Smooth muscle cell (in vitro differentiated cells): ENCODE measurements around the gene SHROOM2. TPM values are rescaled to one million over a fixed set of nuclear protein-coding genes. Genes with fewer than 3 reads are reported as not detected.

ENCODE experiments used
- DNase-seq: peaks from one replicate; lab custom pipeline; 2025; ENCODE audit not compliant: unreplicated experiment; lab: John Stamatoyannopoulos, UW
- H2AFZ ChIP-seq: fragments of 200-600 bp; sonication (generic); 2 replicates; pipeline ENCODE4 v1.6.0; 2016; ENCODE audit warnings: antibody characterized with exemption, low read depth, mild to moderate bottlenecking
- H3F3A ChIP-seq: fragments of 200-600 bp; sonication (generic); 2 replicates; pipeline ENCODE4 v1.6.0; 2017; ENCODE audit warnings: antibody characterized with exemption, low read depth
- H3K27ac ChIP-seq: fragments of 200-600 bp; sonication (generic); 2 replicates; pipeline ENCODE4 v1.5.1; 2016; ENCODE audit warnings: low read depth, mild to moderate bottlenecking
- H3K27me3 ChIP-seq: fragments of 200-600 bp; sonication (generic); 2 replicates; pipeline ENCODE4 v1.6.1; 2016; ENCODE audit warnings: low read depth, mild to moderate bottlenecking
- H3K36me3 ChIP-seq: fragments of 200-600 bp; sonication (generic); 2 replicates; pipeline ENCODE4 v1.5.1; 2016; ENCODE audit warnings: low read depth
- H3K4me1 ChIP-seq: fragments of 200-600 bp; sonication (generic); 2 replicates; pipeline ENCODE4 v1.5.1; 2016; ENCODE audit warnings: low read depth
- H3K4me2 ChIP-seq: fragments of 200-600 bp; sonication (generic); 2 replicates; pipeline ENCODE4 v1.6.0; 2016; ENCODE audit warnings: mild to moderate bottlenecking
- H3K4me3 ChIP-seq: fragments of 200-600 bp; sonication (generic); 2 replicates; pipeline ENCODE4 v1.5.1; 2016; ENCODE audit warnings: mild to moderate bottlenecking
- H3K79me2 ChIP-seq: fragments of 200-600 bp; sonication (generic); 2 replicates; pipeline ENCODE4 v1.6.0; 2016; ENCODE audit warnings: low read depth, mild to moderate bottlenecking
- H3K9ac ChIP-seq: fragments of 200-600 bp; sonication (generic); 2 replicates; pipeline ENCODE4 v1.6.0; 2016; ENCODE audit warnings: low read depth
- H3K9me3 ChIP-seq: fragments of 200-600 bp; sonication (generic); replicated peaks from 2 replicates; pipeline ENCODE4 v1.5.1; 2016; ENCODE audit warnings: low read depth
- H4K20me1 ChIP-seq: fragments of 200-600 bp; sonication (generic); 2 replicates; pipeline ENCODE4 v1.6.0; 2016; ENCODE audit warnings: low read depth
- WGBS: methylation state at CpG from one replicate; pipeline ENCODE4 v1.1.7; 2016; ENCODE audit warnings: low lambda C conversion rate; 5-methylcytosine and 5-hydroxymethylcytosine counted together
- polyA plus RNA-seq: library from polyadenylated mRNA; unstranded; fragments of >200 nt; fragmentation: Nextera tagmentation; extraction: Ambion mirVana; gene quantifications from 2 replicates; pipeline ENCODE4 v1.2.1, GENCODE V29; 2016
- total RNA-seq: library from RNA; depleted of rRNA; stranded (reverse); fragments of >200 nt; gene quantifications from 2 replicates; pipeline ENCODE4 v1.2.3, GENCODE V29; 2014
- TF ChIP-seq, protein P1 (sequence below): fragments of 200-600 bp; sonication (generic); IDR thresholded peaks from 2 replicates; pipeline ENCODE4 v1.5.1; 2017; ENCODE audit warnings: borderline replicate concordance, mild to moderate bottlenecking, antibody characterized with exemption; ENCODE audit not compliant: insufficient read depth, poor library complexity, severe bottlenecking

Gene SHROOM2
- total and polyA plus RNA-seq, 2 experiments from 2014 or later, result 5.5 to 8.9 TPM

DNA sequence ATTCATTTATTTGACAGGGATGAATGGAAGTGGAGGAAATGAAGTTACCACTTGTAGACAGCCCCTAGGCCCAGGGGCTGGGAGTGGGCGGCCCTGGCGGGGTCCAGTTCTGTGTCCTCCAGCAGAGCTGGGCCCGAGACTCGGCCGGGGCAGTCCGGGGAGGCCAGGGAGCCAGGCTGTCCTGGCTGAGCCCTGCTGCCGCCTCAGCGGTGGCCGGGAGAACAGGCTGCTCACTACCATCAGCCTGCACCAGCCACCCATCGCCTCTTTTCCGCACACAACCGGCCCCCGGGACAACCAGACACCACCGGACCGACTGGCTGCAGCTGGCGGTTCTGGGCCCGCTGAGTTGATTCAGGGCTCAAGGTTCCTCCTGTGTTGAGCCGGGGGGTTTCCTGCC is 206.5 kb downstream of the SHROOM2 start:
- no peaks in the 10 kb centered on the region for H4K20me1 ChIP-seq
- DNase-seq, result no peak
- no peak overlapping the region for H2AFZ ChIP-seq
- H3K4me3 ChIP-seq, result no peak overlapping the region
- H3K36me3 ChIP-seq, result no peaks in the 10 kb centered on the region
- H3F3A ChIP-seq, result no peaks in the 10 kb centered on the region
- H3K9ac ChIP-seq, result no peak overlapping the region
- H3K4me1 ChIP-seq, result no peaks in the 10 kb centered on the region
- no peak overlapping the region for H3K4me2 ChIP-seq
- TF ChIP-seq, protein P1, sequence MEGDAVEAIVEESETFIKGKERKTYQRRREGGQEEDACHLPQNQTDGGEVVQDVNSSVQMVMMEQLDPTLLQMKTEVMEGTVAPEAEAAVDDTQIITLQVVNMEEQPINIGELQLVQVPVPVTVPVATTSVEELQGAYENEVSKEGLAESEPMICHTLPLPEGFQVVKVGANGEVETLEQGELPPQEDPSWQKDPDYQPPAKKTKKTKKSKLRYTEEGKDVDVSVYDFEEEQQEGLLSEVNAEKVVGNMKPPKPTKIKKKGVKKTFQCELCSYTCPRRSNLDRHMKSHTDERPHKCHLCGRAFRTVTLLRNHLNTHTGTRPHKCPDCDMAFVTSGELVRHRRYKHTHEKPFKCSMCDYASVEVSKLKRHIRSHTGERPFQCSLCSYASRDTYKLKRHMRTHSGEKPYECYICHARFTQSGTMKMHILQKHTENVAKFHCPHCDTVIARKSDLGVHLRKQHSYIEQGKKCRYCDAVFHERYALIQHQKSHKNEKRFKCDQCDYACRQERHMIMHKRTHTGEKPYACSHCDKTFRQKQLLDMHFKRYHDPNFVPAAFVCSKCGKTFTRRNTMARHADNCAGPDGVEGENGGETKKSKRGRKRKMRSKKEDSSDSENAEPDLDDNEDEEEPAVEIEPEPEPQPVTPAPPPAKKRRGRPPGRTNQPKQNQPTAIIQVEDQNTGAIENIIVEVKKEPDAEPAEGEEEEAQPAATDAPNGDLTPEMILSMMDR, result no peak
- H3K9me3 ChIP-seq, result no peaks in the 10 kb centered on the region
- H3K27me3 ChIP-seq, result no peaks in the 10 kb centered on the region
- no peak overlapping the region for H3K27ac ChIP-seq
- 94% methylated on average over 18 of the region's 18 CpGs for WGBS
- no peaks in the 10 kb centered on the region for H3K79me2 ChIP-seq

DNA sequence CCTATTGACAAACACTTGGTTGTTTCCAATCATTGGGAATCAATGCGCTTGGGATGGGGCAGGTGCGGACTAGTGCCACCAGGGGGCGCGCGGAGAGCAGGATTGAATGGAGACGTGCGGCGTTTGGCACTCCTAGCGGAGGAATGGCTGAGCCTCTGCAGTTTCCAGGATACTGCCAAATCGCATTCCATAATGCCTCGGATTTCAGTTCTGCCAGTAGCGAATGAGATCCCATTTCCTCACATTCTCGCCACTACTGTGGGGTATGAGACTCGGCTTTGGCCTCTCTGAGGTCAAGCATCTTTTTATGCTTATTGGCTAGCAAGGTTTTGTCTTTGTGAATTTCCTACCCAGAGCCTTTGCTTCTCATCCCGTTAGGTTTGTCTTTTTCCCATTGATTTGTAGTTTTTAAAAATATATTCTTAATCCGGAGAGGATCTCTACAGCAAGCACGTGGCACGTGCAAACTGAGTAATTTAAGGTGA is 209.7 kb downstream of the SHROOM2 start:
- Histone ChIP-seq H3F3A (no peaks in the 10 kb centered on the region), H3K27me3 (no peaks in the 10 kb centered on the region), H3K9me3 (no peaks in the 10 kb centered on the region), H2AFZ (no peak overlapping the region), H3K4me2 (no peak overlapping the region), H3K79me2 (no peaks in the 10 kb centered on the region), H4K20me1 (no peaks in the 10 kb centered on the region), H3K36me3 (no peaks in the 10 kb centered on the region), H3K4me3 (no peak overlapping the region), H3K9ac (no peak overlapping the region), H3K4me1 (no peaks in the 10 kb centered on the region), H3K27ac (no peak overlapping the region)
- DNase-seq, result peak; percentile 1
- TF ChIP-seq, protein P1, result peak; percentile 79
- 42% methylated on average over 18 of the region's 18 CpGs for WGBS

DNA sequence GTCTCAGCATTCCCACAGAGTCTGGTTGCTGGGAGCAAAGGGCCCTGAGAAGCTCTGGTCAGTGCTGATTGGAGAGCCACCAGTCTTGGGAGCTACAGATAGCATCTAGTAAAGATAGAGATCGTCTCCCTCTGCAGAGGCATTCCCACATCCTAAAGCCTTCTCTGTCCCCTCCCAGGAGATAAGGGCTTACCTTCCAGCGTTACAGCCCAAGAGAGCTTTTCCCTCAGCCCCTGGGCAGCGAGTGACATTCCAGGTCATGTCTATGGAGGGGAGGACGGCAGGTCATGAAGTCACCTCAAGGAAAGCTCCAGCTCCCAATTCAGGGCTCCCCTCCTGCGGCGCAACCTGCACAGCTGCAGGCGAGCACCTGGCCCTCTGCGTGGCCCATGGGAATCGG is 210.8 kb downstream of the SHROOM2 start:
- Histone ChIP-seq H4K20me1 (no peaks in the 10 kb centered on the region), H3K9ac (no peak overlapping the region), H3K36me3 (no peaks in the 10 kb centered on the region), H3K9me3 (no peaks in the 10 kb centered on the region), H3K4me2 (no peak overlapping the region), H3K4me3 (no peak overlapping the region), H3K27ac (no peak overlapping the region), H2AFZ (no peak overlapping the region), H3K79me2 (no peaks in the 10 kb centered on the region), H3F3A (no peaks in the 10 kb centered on the region), H3K4me1 (no peaks in the 10 kb centered on the region), H3K27me3 (no peaks in the 10 kb centered on the region)
- TF ChIP-seq, protein P1, result no peak
- no peak for DNase-seq
- WGBS, result 83% methylated on average over 9 of the region's 9 CpGs

DNA sequence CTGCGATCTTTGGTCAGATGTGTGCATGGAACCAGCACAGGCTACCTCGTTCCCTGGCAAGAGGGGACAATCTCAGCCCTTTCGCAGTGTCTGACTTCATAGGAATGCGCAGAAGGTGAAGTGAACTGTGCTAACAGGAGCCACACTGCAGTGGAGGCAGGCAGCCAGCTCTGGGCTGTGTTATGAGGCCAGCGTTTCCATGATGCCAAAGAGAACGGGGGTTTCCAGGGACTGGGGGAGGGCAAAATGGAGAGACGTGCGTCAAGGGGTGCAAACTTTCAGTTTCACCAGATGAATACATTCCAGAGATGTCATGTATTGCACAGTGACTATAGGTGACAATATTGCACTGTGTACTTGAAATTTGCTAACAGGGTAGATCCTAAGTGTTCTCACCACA is 211.3 kb downstream of the SHROOM2 start:
- H3K9ac ChIP-seq, result no peak overlapping the region
- TF ChIP-seq, protein P1, result no peak
- H3K27me3 ChIP-seq, result no peaks in the 10 kb centered on the region
- no peaks in the 10 kb centered on the region for H3K4me1 ChIP-seq
- H2AFZ ChIP-seq, result no peak overlapping the region
- WGBS, result 90% methylated on average over 8 of the region's 8 CpGs
- DNase-seq, result no peak
- H3F3A ChIP-seq, result no peaks in the 10 kb centered on the region
- no peaks in the 10 kb centered on the region for H3K36me3 ChIP-seq
- no peaks in the 10 kb centered on the region for H3K79me2 ChIP-seq
- H3K4me3 ChIP-seq, result no peak overlapping the region
- H3K9me3 ChIP-seq, result no peaks in the 10 kb centered on the region
- H3K4me2 ChIP-seq, result no peak overlapping the region
- H3K27ac ChIP-seq, result no peak overlapping the region
- H4K20me1 ChIP-seq, result no peaks in the 10 kb centered on the region
